HepG2 (cell line): ENCODE results near the gene MNAT1. TPM values are rescaled to one million over a fixed set of nuclear protein-coding genes. Genes with fewer than 3 reads are reported as not detected.
A peak's percentile ranks its signal among the peaks of the same experiment; 100 is the strongest.

Experiments used
- ATAC-seq: fragments of 200-7000 bp; cut with Tn5 transposase; 3 replicates; pipeline ENCODE4 v1.9.1; 2020; ENCODE audit warnings: mild to moderate bottlenecking, moderate library complexity
- BruUV-seq: library from RNA; stranded (reverse); fragments of 400-500 nt; replicated peaks from 2 replicates; lab custom pipeline; 2021; lab: Mats Ljungman, UMichigan
- CTCF ChIA-PET: fragments of 300-600 bp; formaldehyde crosslinking; extraction: SDS; loops from one replicate; lab custom pipeline; 2021; ENCODE audit warnings: low total read pairs, inconsistent platforms, low intra/inter-chr PET ratio; lab: Yijun Ruan, JAX
- POLR2A ChIA-PET: fragments of 350-600 bp; sonication (Branson Sonifier 250); formaldehyde crosslinking; loops from one replicate; lab custom pipeline; 2020; ENCODE audit warnings: antibody characterized with exemption, inconsistent platforms; lab: Yijun Ruan, JAX
- DNase-seq: peaks from one replicate; pipeline ENCODE4 v3.0.0-alpha.2; 2015; ENCODE audit warnings: low spot score
- FAIRE-seq: peaks from 3 replicates; lab custom pipeline; 2011; peaks lifted over from hg19 to GRCh38; lab: Jason Lieb, UNC
- H2AFZ ChIP-seq: one replicate; pipeline ENCODE4 v1.6.1; 2011; ENCODE audit warnings: low read length, inconsistent platforms
- H3K27ac ChIP-seq: fragments of 300-600 bp; 3 replicates; pipeline ENCODE4 v1.8.0; 2011; ENCODE audit warnings: mixed run types, mild to moderate bottlenecking, mixed read lengths, low read length, inconsistent platforms; ENCODE audit not compliant: insufficient read depth; ENCODE audit errors: extremely low read length
- H3K27me3 ChIP-seq, 2 experiments: fragments of 200-600 bp in 1 of 2; 2 replicates in 1 of 2; 3 replicates in 1 of 2; pipeline versions ENCODE4 v1.6.0 to v1.8.0; 2011; ENCODE audit warnings: low read length in 2 of 2, mild to moderate bottlenecking in 2 of 2, moderate library complexity in 2 of 2, inconsistent platforms in 1 of 2; ENCODE audit not compliant: insufficient read depth in 2 of 2, control insufficient read depth in 1 of 2
- H3K36me3 ChIP-seq, 2 experiments: fragments of 200-600 bp in 1 of 2; replicated peaks in 1 of 2; 2 replicates in 1 of 2; 3 replicates in 1 of 2; pipeline versions ENCODE4 v1.5.1 to v1.8.0; 2011; ENCODE audit warnings: low read length in 2 of 2, inconsistent platforms in 1 of 2; ENCODE audit not compliant: insufficient read depth in 2 of 2, control insufficient read depth in 1 of 2
- H3K4me1 ChIP-seq: 2 replicates; pipeline ENCODE4 v1.5.1; 2012; ENCODE audit warnings: low read length, inconsistent platforms; ENCODE audit not compliant: insufficient read depth
- H3K4me2 ChIP-seq: 2 replicates; pipeline ENCODE4 v1.6.0; 2011; ENCODE audit warnings: low read depth, low read length, inconsistent platforms
- H3K4me3 ChIP-seq, 3 experiments: fragments of 200-600 bp in 1 of 3; sonication (generic), shearing (Covaris generic) in 1 of 3; replicated peaks in 1 of 3; 2 replicates each; pipeline ENCODE4 v1.5.1; 2011 to 2016; ENCODE audit warnings: low read length in 3 of 3, inconsistent platforms in 2 of 3, low read depth in 2 of 3, mild to moderate bottlenecking in 2 of 3, control low read depth in 1 of 3, mixed read lengths in 1 of 3; ENCODE audit not compliant: insufficient read depth in 1 of 3
- H3K79me2 ChIP-seq: one replicate; pipeline ENCODE4 v1.6.1; 2011; ENCODE audit warnings: low read length, inconsistent platforms; ENCODE audit not compliant: insufficient read depth
- H3K9ac ChIP-seq: 2 replicates; pipeline ENCODE4 v1.6.0; 2011; ENCODE audit warnings: mild to moderate bottlenecking, low read depth, low read length, inconsistent platforms; ENCODE audit not compliant: insufficient read depth
- H3K9me3 ChIP-seq: 2 replicates; pipeline ENCODE4 v1.5.1; 2012; ENCODE audit warnings: mild to moderate bottlenecking, low read length
- H4K20me1 ChIP-seq: 2 replicates; pipeline ENCODE4 v1.6.0; 2011; ENCODE audit warnings: inconsistent platforms, mild to moderate bottlenecking, low read length, moderate library complexity; ENCODE audit not compliant: insufficient read depth
- ATF7 ChIP-seq, 2 experiments: fragments of 450-650 bp in 1 of 2; sonication (generic) in 1 of 2; formaldehyde crosslinking in 1 of 2; IDR thresholded peaks; 2 replicates each; pipeline versions ENCODE4 v1.4.0 to v1.6.1; 2016 to 2020; ENCODE audit warnings: antibody characterized with exemption in 1 of 2, mild to moderate bottlenecking in 1 of 2, missing genetic modification reagents in 1 of 2
- HNRNPUL1 ChIP-seq: fragments of 200-400 bp; formaldehyde crosslinking; IDR thresholded peaks from 2 replicates; pipeline ENCODE4 v1.6.1; 2017; ENCODE audit warnings: low read depth, mild to moderate bottlenecking, low read length, moderate library complexity
- MED1 ChIP-seq: sonication (generic); formaldehyde crosslinking; IDR thresholded peaks from 2 replicates; pipeline ENCODE4 v1.4.0; 2020; ENCODE audit warnings: missing genetic modification reagents
- SIN3B ChIP-seq: fragments of 150-350 bp; IDR thresholded peaks from 2 replicates; pipeline ENCODE4 v1.6.1; 2014; ENCODE audit warnings: low read length
- ZMYM2 ChIP-seq: sonication (generic); formaldehyde crosslinking; IDR thresholded peaks from 2 replicates; pipeline ENCODE4 v1.8.0; 2022; ENCODE audit warnings: mild to moderate bottlenecking, missing genetic modification reagents
- ZNF263 ChIP-seq: sonication (generic); formaldehyde crosslinking; IDR thresholded peaks from 2 replicates; pipeline ENCODE4 v1.4.0; 2020; ENCODE audit warnings: missing genetic modification reagents
- ZNF460 ChIP-seq: sonication (generic); formaldehyde crosslinking; IDR thresholded peaks from 2 replicates; pipeline ENCODE4 v1.5.1; 2020; ENCODE audit warnings: missing genetic modification reagents, mild to moderate bottlenecking, borderline replicate concordance
- ZNF629 ChIP-seq: sonication (generic); formaldehyde crosslinking; conservative IDR thresholded peaks from 2 replicates; pipeline ENCODE4 v1.5.0; 2020; ENCODE audit warnings: missing genetic modification reagents
- ZNF761 ChIP-seq: sonication (generic); formaldehyde crosslinking; conservative IDR thresholded peaks from 2 replicates; pipeline ENCODE4 v1.4.0; 2020; ENCODE audit warnings: mild to moderate bottlenecking, missing genetic modification reagents
- WGBS: methylation state at CpG from one replicate; pipeline ENCODE4 v1.1.6; 2017; ENCODE audit warnings: low lambda C conversion rate; 5-methylcytosine and 5-hydroxymethylcytosine counted together
- in situ Hi-C: cut with HindIII; loops from 2 replicates; pipeline ENCODE4 v1.10.0; 2017; ENCODE audit warnings: low pct_unique_long_range_greater_than_20kb; ENCODE audit not compliant: extremely low pct_ligation_motif_present
- intact Hi-C: fragments of 100-400 bp; cut with micrococcal nuclease; formaldehyde crosslinking; loops from one replicate; pipeline ENCODE4 v1.10.0; 2022; ENCODE audit not compliant: unreplicated experiment
- polyA plus RNA-seq, 8 experiments: library from polyadenylated mRNA; depleted of rRNA in 3 of 8; stranded (reverse) in 7 of 8; unstranded in 1 of 8; fragments of >200 nt; fragmentation: Illumina TruSeq in 4 of 8; extraction: Trizol in 4 of 8; gene quantifications; 2 replicates each; pipeline versions ENCODE4 v1.2.1 to v1.2.3, GENCODE V29; 2011 to 2016; ENCODE audit warnings: low read depth in 4 of 8, missing spikeins in 1 of 8, mixed read lengths in 1 of 8; ENCODE audit not compliant: insufficient read depth in 1 of 8
- total RNA-seq, 5 experiments: library from RNA; depleted of rRNA; stranded (reverse); fragments of >200 nt; fragmentation: Illumina TruSeq; extraction: Trizol; gene quantifications; 2 replicates each; pipeline ENCODE4 v1.2.3, GENCODE V29; 2016; ENCODE audit warnings: low read depth in 1 of 5
- TF ChIP-seq, protein P1 (sequence below): sonication (generic); formaldehyde crosslinking; conservative IDR thresholded peaks from 2 replicates; pipeline ENCODE4 v1.5.0; 2020; ENCODE audit warnings: missing genetic modification reagents

MNAT1 gene
- total and polyA plus RNA-seq, 2 of the 13 experiments (the other 11 are each of a cell fraction or from before 2014, with no cell fraction given), result 49.2 to 94.8 TPM

- ChIA-PET POLR2A (no interaction called here), CTCF (no interaction called here)
- Histone ChIP-seq H3K4me3 (no peak overlapping the region), H4K20me1 (no peaks in the 10 kb centered on the region), H3K4me1 (no peaks in the 10 kb centered on the region), H3K9ac (no peak overlapping the region), H3K36me3 (no peaks in the 10 kb centered on the region), H3K9me3 (no peaks in the 10 kb centered on the region), H3K4me2 (no peak overlapping the region), H3K27me3 (no peaks in the 10 kb centered on the region), H2AFZ (no peak overlapping the region), H3K27ac (no peak overlapping the region), H3K79me2 (no peaks in the 10 kb centered on the region)
- in situ Hi-C loops, result no loop called here
- DNase-seq, result no peak
- intact Hi-C loops, result no loop called here
- peak; percentile 44 for FAIRE-seq
- no TSS peak for BruUV-seq
- ATAC-seq, result no peak
- no peak for TF ChIP-seq HNRNPUL1
- TF ChIP-seq, protein P1, sequence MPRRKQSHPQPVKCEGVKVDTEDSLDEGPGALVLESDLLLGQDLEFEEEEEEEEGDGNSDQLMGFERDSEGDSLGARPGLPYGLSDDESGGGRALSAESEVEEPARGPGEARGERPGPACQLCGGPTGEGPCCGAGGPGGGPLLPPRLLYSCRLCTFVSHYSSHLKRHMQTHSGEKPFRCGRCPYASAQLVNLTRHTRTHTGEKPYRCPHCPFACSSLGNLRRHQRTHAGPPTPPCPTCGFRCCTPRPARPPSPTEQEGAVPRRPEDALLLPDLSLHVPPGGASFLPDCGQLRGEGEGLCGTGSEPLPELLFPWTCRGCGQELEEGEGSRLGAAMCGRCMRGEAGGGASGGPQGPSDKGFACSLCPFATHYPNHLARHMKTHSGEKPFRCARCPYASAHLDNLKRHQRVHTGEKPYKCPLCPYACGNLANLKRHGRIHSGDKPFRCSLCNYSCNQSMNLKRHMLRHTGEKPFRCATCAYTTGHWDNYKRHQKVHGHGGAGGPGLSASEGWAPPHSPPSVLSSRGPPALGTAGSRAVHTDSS (CRISPR knock-in tag), result no peak
- TF ChIP-seq ZNF460 (CRISPR knock-in tag), result no peak
- no peak for TF ChIP-seq ZNF263 (CRISPR knock-in tag)
- no peak for TF ChIP-seq ZMYM2 (CRISPR knock-in tag)
- no peak for TF ChIP-seq ATF7 (IDR thresholded peaks at IDR 0.05)
- TF ChIP-seq ATF7 (CRISPR knock-in tag; IDR thresholded peaks at IDR 0.05), result no peak
- no peak for TF ChIP-seq ZNF629 (CRISPR knock-in tag)
- no peak for TF ChIP-seq MED1 (CRISPR knock-in tag)
- no peak for TF ChIP-seq ZNF761
- TF ChIP-seq SIN3B, result no peak
- TF ChIP-seq, all 625 proteins: peak for 0
- WGBS, result 87% methylated on average over 2 of the region's 2 CpGs
Observed at GRCh38 chr14:60856111-60856510, 121.5 kb downstream of the MNAT1 start.
